Measurements from ENCODE around the gene EVI5.

GRCh38 chr1:92792340-92792782, 7.5 kb upstream of the EVI5 start:
- no peak for TF ChIP-seq CTCF (conservative IDR thresholded peaks at IDR 0.05; ENCODE audit: low read depth, low read length)
- TF ChIP-seq EZH2 (IDR thresholded peaks at IDR 0.05; ENCODE audit: low read length, unreplicated experiment), result no peak

All from PC-3 (cell line).